DOHH2 (cell line): ENCODE results near the gene SP140.

Source experiments
- H3F3A ChIP-seq: fragments of 200-600 bp; sonication (generic), shearing (Covaris generic); 2 replicates; pipeline ENCODE4 v1.6.0; 2016; ENCODE audit warnings: antibody characterized with exemption, mild to moderate bottlenecking; ENCODE audit not compliant: control insufficient read depth, insufficient read depth
- H3K27ac ChIP-seq: fragments of 200-600 bp; sonication (generic); 2 replicates; pipeline ENCODE4 v1.5.1; 2014; ENCODE audit warnings: low read depth, mild to moderate bottlenecking, low read length, moderate library complexity
- H3K27me3 ChIP-seq: fragments of 200-600 bp; sonication (generic); 2 replicates; pipeline ENCODE4 v1.6.1; 2014; ENCODE audit warnings: mild to moderate bottlenecking, low read length, mixed read lengths; ENCODE audit not compliant: control insufficient read depth
- H3K36me3 ChIP-seq: fragments of 200-600 bp; sonication (generic); 2 replicates; pipeline ENCODE4 v1.6.1; 2014; ENCODE audit warnings: mild to moderate bottlenecking, low read length, moderate library complexity, mixed read lengths; ENCODE audit not compliant: control insufficient read depth
- H3K4me1 ChIP-seq: fragments of 200-600 bp; sonication (generic); 2 replicates; pipeline ENCODE4 v1.6.1; 2014; ENCODE audit warnings: mild to moderate bottlenecking, low read length, mixed read lengths; ENCODE audit not compliant: control insufficient read depth
- H3K4me2 ChIP-seq: fragments of 200-600 bp; sonication (generic); 2 replicates; pipeline ENCODE4 v1.6.0; 2014; ENCODE audit warnings: mild to moderate bottlenecking, low read length, moderate library complexity
- H3K4me3 ChIP-seq: fragments of 200-600 bp; sonication (generic); 2 replicates; pipeline ENCODE4 v1.5.1; 2014; ENCODE audit warnings: mild to moderate bottlenecking, low read length, mixed read lengths
- H3K79me2 ChIP-seq: fragments of 200-600 bp; sonication (generic); 2 replicates; pipeline ENCODE4 v1.6.1; 2014; ENCODE audit warnings: mild to moderate bottlenecking, low read length, mixed read lengths; ENCODE audit not compliant: control insufficient read depth
- H3K9me2 ChIP-seq: fragments of 200-600 bp; sonication (generic); replicated peaks from 2 replicates; pipeline ENCODE4 v1.6.1; 2014; ENCODE audit warnings: mild to moderate bottlenecking, low read length, mixed read lengths; ENCODE audit not compliant: control insufficient read depth
- H3K9me3 ChIP-seq: fragments of 200-600 bp; sonication (generic); 2 replicates; pipeline ENCODE4 v1.6.1; 2014; ENCODE audit warnings: antibody characterized with exemption, low read length, mixed read lengths; ENCODE audit not compliant: control insufficient read depth, insufficient read depth
- H4K20me1 ChIP-seq: fragments of 200-600 bp; sonication (generic); 2 replicates; pipeline ENCODE4 v1.6.0; 2014; ENCODE audit warnings: low read depth, mild to moderate bottlenecking, antibody characterized with exemption, low read length, moderate library complexity; ENCODE audit not compliant: control insufficient read depth, insufficient read depth
- CTCF ChIP-seq: fragments of 200-600 bp; sonication (generic); IDR thresholded peaks from one replicate; pipeline ENCODE4 v1.5.1; 2014; ENCODE audit warnings: antibody characterized with exemption, mild to moderate bottlenecking, low read depth, low read length; ENCODE audit not compliant: poor library complexity, severe bottlenecking
- EZH2phosphoT487 ChIP-seq: fragments of 200-600 bp; sonication (generic); IDR thresholded peaks from 2 replicates; pipeline ENCODE4 v1.6.1; 2017; ENCODE audit warnings: borderline replicate concordance, mild to moderate bottlenecking, antibody characterized with exemption, low read length, moderate library complexity, mixed read lengths

Gene SP140

GRCh38 chr2:230329946-230330605 is 104.5 kb downstream of the SP140 start:
- no peaks in the 10 kb centered on the region for H3K36me3 ChIP-seq
- no peak overlapping the region for H3K4me3 ChIP-seq
- peaks cover 16% of the 10 kb centered on the region for H3K4me1 ChIP-seq
- no peaks in the 10 kb centered on the region for H3K9me3 ChIP-seq
- H3K27ac ChIP-seq, result no peak overlapping the region
- H3K27me3 ChIP-seq, result no peaks in the 10 kb centered on the region
- no peaks in the 10 kb centered on the region for H3K9me2 ChIP-seq
- H4K20me1 ChIP-seq, result no peaks in the 10 kb centered on the region
- H3K4me2 ChIP-seq, result no peak overlapping the region
- H3F3A ChIP-seq, result no peaks in the 10 kb centered on the region; the same call in 1 of the 2 replicates
- TF ChIP-seq EZH2phosphoT487 (no peak), CTCF (no peak)
- H3K79me2 ChIP-seq, result no peaks in the 10 kb centered on the region

- Histone ChIP-seq H3K4me3 (no peak overlapping the region), H3F3A (no peaks in the 10 kb centered on the region; the same call in 1 of the 2 replicates), H3K36me3 (no peaks in the 10 kb centered on the region), H4K20me1 (no peaks in the 10 kb centered on the region), H3K4me1 (peaks cover 16% of the 10 kb centered on the region), H3K9me2 (no peaks in the 10 kb centered on the region), H3K27ac (no peak overlapping the region), H3K79me2 (no peaks in the 10 kb centered on the region), H3K27me3 (no peaks in the 10 kb centered on the region), H3K4me2 (no peak overlapping the region), H3K9me3 (no peaks in the 10 kb centered on the region)
- TF ChIP-seq CTCF (no peak), EZH2phosphoT487 (no peak)
Measured at GRCh38 chr2:230330725-230331124, 105.2 kb downstream of the SP140 start.

GRCh38 chr2:230335461-230335863 is 109.9 kb downstream of the SP140 start:
- no peak overlapping the region for H3K4me2 ChIP-seq
- no peaks in the 10 kb centered on the region for H3K79me2 ChIP-seq

More at GRCh38 chr2:230335461-230335863, 109.9 kb downstream of the SP140 start:
- Histone ChIP-seq H3K36me3 (no peaks in the 10 kb centered on the region), H3K27me3 (no peaks in the 10 kb centered on the region), H4K20me1 (no peaks in the 10 kb centered on the region), H3F3A (no peaks in the 10 kb centered on the region), H3K9me3 (no peaks in the 10 kb centered on the region), H3K4me3 (no peak overlapping the region), H3K27ac (no peak overlapping the region), H3K9me2 (no peaks in the 10 kb centered on the region), H3K4me1 (no peaks in the 10 kb centered on the region)
- TF ChIP-seq EZH2phosphoT487 (no peak), CTCF (no peak)
